ENCODE results near the gene RETREG2. TPM values are rescaled to one million over a fixed set of nuclear protein-coding genes. Genes with fewer than 3 reads are reported as not detected.

RETREG2 gene, protein sequence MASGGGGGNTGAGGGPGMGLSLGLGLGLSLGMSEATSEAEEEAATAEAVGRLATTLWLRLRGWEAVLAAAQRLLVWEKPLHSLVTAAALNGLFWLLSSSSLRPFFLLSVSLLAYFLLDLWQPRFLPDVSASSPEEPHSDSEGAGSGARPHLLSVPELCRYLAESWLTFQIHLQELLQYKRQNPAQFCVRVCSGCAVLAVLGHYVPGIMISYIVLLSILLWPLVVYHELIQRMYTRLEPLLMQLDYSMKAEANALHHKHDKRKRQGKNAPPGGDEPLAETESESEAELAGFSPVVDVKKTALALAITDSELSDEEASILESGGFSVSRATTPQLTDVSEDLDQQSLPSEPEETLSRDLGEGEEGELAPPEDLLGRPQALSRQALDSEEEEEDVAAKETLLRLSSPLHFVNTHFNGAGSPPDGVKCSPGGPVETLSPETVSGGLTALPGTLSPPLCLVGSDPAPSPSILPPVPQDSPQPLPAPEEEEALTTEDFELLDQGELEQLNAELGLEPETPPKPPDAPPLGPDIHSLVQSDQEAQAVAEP
- polyA plus RNA-seq (ENCODE audit: insufficient read depth in 1 of 5, insufficient read length in 5 of 5, low replicate concordance in 1 of 5): 10 to 100 TPM; 73.4 to 88.4 (median 80.1) TPM
- long read RNA-seq, donor 1, full-length matches to known transcripts: 16 of 16 reads
- long read RNA-seq, donor 1, partial matches to known transcripts: 0 of 16 reads
- long read RNA-seq, donor 1, other reads (novel, unspliced or antisense): 0 of 16 reads
- long read RNA-seq, donor 2, full-length matches to known transcripts: 16 of 16 reads
- long read RNA-seq, donor 2, partial matches to known transcripts: 0 of 16 reads
- long read RNA-seq, donor 2, other reads (novel, unspliced or antisense): 0 of 16 reads
- long read RNA-seq, donor 3, full-length matches to known transcripts: 5 of 5 reads
- long read RNA-seq, donor 3, partial matches to known transcripts: 0 of 5 reads
- long read RNA-seq, donor 3, other reads (novel, unspliced or antisense): 0 of 5 reads
- long read RNA-seq, donor 4, full-length matches to known transcripts: 4 of 4 reads
- long read RNA-seq, donor 4, partial matches to known transcripts: 0 of 4 reads
- long read RNA-seq, donor 4, other reads (novel, unspliced or antisense): 0 of 4 reads
- long read RNA-seq, donor 5, full-length matches to known transcripts: 9 of 20 reads
- long read RNA-seq, donor 5, partial matches to known transcripts: 11 of 20 reads
- long read RNA-seq, donor 5, other reads (novel, unspliced or antisense): 0 of 20 reads
- long read RNA-seq, donor 6, full-length matches to known transcripts: 17 of 46 reads
- long read RNA-seq, donor 6, partial matches to known transcripts: 29 of 46 reads
- long read RNA-seq, donor 6, other reads (novel, unspliced or antisense): 0 of 46 reads
- long read RNA-seq, donor 7, full-length matches to known transcripts: 9 of 9 reads
- long read RNA-seq, donor 7, partial matches to known transcripts: 0 of 9 reads
- long read RNA-seq, donor 7, other reads (novel, unspliced or antisense): 0 of 9 reads
- long read RNA-seq, donor 8, full-length matches to known transcripts: 8 of 8 reads
- long read RNA-seq, donor 8, partial matches to known transcripts: 0 of 8 reads
- long read RNA-seq, donor 8, other reads (novel, unspliced or antisense): 0 of 8 reads

GRCh38 chr2:219177552-219178376, at the start of gene RETREG2:
TSS of gene RETREG2 (plus strand) at chr2:219178275. CDS start at chr2:219178353, 78 bp downstream.
- DNase-seq: peak; percentile 93

GRCh38 chr2:219128396-219128795, 49.7 kb upstream of the RETREG2 start:
- DNase-seq: no peak

- no peak for DNase-seq
Observed at GRCh38 chr2:219129589-219129988, 48.5 kb upstream of the RETREG2 start.

GRCh38 chr2:219131327-219131726, 46.7 kb upstream of the RETREG2 start:
- no peak for DNase-seq

DNA sequence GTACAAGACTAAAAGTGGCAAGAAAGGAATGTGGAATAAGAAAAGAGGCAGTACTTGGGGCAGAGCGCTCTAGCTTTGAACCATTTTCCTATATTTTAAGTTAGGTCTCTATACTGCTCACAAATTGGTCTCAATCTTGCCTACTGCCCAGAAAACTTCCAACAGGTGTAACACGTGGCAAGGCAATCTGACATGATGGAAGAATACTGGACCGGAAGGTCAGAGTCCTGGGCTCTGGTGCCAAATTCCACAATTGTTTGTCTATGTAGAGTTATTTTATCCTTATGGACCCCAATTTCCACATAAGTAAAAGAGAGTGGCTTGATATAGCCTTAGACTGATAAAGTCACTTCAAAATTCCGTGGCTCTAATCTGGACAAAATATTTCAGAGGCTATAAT, 46.3 kb upstream of the RETREG2 start:
- DNase-seq: no peak

GRCh38 chr2:219133976-219134375, 44.1 kb upstream of the RETREG2 start:
- DNase-seq: no peak

GRCh38 chr2:219140722-219141121, 37.4 kb upstream of the RETREG2 start:
- no peak for DNase-seq

DNA sequence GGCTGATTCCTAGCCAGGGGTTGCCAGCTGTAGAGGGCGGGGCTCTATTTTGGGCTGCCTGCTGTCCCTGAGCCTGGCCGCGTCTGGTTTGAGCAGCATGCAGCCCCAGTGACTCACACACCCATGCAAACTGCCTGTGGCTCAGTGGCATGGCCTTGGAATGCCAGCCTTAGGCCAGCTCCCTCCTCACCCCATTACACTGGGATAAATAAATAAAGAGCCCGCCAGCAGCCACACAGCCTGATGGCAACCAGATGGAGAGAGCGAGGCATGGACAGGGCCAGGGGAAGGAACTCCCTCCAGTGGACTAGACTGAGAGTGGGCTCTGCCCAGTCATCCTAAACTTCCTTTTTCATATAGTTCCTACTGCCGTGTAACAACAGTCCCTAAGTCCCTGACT, 35.7 kb upstream of the RETREG2 start:
- no peak for DNase-seq

DNA sequence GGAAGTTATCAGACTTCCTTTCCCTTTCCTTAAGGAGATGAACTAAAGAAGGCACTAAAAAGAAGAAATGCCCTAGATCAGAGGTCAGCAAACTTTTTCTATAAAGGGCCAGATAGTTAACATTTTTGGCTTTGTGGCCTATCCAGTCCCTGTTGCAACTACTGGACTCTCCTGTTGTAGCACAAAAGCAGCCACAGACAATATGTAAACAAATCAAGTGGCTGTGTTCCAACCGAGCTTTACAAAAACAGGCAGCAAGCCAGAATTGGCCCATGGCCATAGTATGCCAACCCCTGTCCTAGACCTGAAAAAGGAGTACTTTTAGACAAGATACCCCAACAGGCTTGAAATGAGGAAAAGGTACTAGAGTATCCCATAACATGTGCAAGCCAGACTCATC, 28.4 kb upstream of the RETREG2 start:
- peak in 1 of 2 donors; percentile 21 for DNase-seq

GRCh38 chr2:219155054-219155644, 22.9 kb upstream of the RETREG2 start:
- peak; percentile 48 to 65 for DNase-seq

DNA sequence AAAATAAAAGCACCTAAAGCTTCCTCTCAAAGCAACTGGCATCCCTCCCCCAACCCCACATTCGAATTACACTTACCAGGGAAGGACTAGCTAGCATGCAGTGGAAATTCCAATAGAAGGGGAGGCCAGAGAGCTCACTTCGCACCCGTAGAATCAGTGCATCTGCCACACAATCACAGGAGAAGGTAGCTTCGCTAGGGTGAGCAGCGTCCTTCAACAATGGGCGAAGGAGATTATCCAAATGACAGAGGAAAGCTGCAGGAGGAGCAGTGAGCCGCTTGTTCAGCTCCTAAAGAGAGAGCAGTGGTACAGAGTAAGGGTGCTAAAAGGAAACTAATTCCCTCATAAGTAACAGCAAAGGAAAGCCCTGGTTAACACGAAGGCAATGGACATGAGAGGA, 20.7 kb upstream of the RETREG2 start:
- DNase-seq: no peak

GRCh38 chr2:219158025-219158424, 20.1 kb upstream of the RETREG2 start:
- DNase-seq: no peak

- DNase-seq: no peak
Observed at GRCh38 chr2:219158586-219158985, 19.5 kb upstream of the RETREG2 start.

- no peak for DNase-seq
Observed at GRCh38 chr2:219159771-219160185, 18.3 kb upstream of the RETREG2 start.

GRCh38 chr2:219160186-219161017, 17.7 kb upstream of the RETREG2 start, which contains the start of gene NHEJ1:
TSS of gene NHEJ1 (minus strand) at chr2:219160815. CDS start at chr2:219158362, 2,453 bp downstream.
- DNase-seq: peak; percentile 94 to 96

GRCh38 chr2:219161097-219161496, 17.0 kb upstream of the RETREG2 start:
- no peak for DNase-seq

DNA sequence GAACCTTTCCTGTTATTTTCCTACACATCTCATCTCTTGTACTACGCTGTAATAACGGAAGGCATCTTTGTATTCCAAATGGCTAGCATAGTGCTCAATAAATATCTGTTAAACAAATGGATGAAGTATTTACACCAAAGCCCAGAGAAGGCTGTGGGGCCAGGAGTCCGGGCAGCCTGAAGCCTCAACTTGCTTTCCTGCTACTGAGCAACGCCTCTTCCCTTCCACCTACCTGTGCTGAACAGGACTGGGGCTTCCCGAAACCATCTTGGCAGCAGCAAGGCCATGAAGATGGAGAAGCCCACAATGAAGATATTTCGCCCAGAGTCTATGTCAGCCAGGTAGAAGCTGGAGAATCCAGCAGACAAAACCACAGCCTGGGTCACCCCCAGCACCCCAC, 14.9 kb upstream of the RETREG2 start:
- DNase-seq: no peak

GRCh38 chr2:219165058-219165911, 12.8 kb upstream of the RETREG2 start:
- no peak for DNase-seq

All from right lung (tissue), 10 donors.